NCI-H2107 treated with DMSO at 0.1 percent for 48 hours (cell line): ENCODE data around the gene SLFN11.
"Not testable (repeated sequence)": the region's sequence is repeated elsewhere in the genome, so short reads cannot be mapped to it uniquely, and the experiment has no call there.

Source experiments
- DNase-seq: peaks from one replicate; lab custom pipeline; 2025; ENCODE audit not compliant: unreplicated experiment; lab: John Stamatoyannopoulos, UW

SLFN11 gene

DNA sequence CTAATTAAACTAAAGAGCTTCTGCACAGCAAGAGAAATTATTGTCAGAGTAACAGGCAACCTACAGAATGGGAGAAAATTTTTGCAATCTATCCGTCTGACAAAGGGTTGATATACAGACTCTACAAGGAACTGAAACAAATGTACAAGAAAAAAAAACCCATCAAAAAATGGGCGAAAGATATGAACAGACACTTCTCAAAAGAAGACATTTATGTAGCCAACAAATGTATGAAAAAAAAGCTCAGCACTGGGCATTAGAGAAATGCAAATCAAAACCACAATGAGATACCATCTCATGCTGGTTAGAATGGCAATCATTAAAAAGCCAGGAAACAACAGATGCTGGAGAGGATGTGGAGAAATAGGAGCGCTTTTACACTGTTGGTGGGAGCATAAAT, 64.1 kb downstream of the SLFN11 start:
- DNase-seq, result not testable (repeated sequence)
